Measurements from ENCODE around the gene RHBDF2.
"Not testable (repeated sequence)": the region's sequence is repeated elsewhere in the genome, so short reads cannot be mapped to it uniquely, and the experiment has no call there.

Gene RHBDF2

DNA sequence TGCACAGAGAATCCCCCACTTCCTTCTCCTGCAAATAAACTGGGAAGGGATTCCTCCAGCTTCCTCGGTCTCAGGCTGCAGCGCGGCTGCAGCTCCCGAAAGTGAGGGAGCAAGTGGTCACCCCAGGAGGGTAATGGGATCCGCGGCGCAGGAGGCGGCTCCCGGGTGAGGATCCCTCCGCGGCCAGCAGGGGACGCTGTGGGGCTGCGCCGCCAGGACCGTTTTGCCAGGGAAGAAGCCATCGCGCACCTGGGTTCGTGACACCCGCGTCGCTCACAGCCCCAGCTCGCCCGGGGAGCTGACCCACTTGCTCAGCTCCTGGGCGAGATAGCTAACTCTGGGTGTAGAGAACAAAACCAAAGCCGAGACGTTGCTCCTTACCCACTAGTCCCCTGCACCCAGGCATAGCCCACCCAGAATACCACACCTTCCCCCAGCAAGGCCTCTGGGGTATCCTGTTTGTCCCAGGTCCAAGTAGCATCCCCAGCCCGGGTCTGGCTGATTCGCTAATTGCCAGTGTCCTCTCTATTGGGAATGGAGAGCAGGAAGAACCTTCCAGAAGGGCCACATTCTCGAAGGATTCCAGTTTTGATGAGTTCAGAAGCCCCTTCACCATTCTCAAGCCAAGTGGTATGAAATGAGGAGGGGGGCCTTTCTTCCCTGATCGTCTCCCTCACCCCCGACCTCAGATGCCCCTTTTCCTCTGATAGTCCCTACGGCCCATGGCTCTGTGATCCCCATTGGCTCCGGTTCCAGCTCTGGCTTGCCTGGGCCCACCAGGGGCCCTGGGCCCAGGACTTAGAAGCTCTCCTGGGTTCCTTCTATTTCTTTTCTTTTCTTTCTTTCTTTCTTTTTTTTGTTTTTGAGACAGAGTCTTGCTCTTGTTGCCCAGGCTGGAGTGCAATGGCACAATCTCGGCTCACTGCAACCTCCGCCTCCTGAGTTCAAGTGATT lies 22.1 kb upstream of the RHBDF2 start:
- DNase-seq, result peak; percentile 56 to 86 (median 72)

GRCh38 chr17:76521683-76522082 lies 20.5 kb upstream of the RHBDF2 start:
- DNase-seq, result not testable (repeated sequence)

GRCh38 chr17:76521262-76521661 lies 20.0 kb upstream of the RHBDF2 start:
- DNase-seq, result no peak

GRCh38 chr17:76519048-76519966 lies 18.1 kb upstream of the RHBDF2 start:
- no peak for DNase-seq

- no peak for DNase-seq
Measured at GRCh38 chr17:76517638-76518038, 16.4 kb upstream of the RHBDF2 start.

- peak; percentile 67 to 93 (median 82) for DNase-seq
Measured at GRCh38 chr17:76515274-76515949, 14.2 kb upstream of the RHBDF2 start.

GRCh38 chr17:76514355-76514754 lies 13.1 kb upstream of the RHBDF2 start:
- not testable (repeated sequence) for DNase-seq

GRCh38 chr17:76513306-76513692 lies 12.1 kb upstream of the RHBDF2 start:
- no peak for DNase-seq

- no peak for DNase-seq
Measured at GRCh38 chr17:76512366-76513305, 11.4 kb upstream of the RHBDF2 start.

DNA sequence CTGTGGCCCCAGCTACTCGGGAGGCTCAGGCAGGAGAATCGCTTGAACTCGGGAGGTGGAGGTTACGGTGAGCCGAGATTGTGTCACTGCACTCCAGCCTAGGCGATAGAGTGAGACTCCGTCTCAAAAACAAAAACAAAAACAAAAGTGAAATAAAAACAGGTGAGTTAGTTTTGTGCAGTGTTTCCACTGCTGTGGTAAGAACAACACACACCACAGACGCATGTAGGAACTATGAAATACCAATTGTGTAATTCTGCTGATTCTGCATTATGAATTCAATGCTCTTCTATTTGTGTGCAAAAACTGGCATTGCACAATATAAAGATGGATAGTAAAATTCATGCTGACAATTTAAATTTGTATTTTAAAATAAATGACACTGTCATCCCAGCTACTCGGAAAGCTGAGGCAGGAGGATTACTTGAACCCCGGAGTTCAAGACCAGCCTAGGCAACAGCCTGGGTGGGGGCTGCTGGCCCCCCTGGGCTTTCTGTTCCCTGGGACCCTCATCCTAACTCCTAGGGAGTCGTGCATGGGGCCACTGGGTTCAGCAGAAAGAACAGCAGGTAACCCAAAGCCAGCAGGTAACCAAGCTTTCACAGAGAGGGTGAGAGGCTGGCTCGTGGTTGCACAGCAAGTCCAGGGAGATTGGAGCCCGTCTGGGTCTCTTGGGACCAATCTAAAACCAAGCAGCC lies 10.6 kb upstream of the RHBDF2 start:
- no peak for DNase-seq

DNA sequence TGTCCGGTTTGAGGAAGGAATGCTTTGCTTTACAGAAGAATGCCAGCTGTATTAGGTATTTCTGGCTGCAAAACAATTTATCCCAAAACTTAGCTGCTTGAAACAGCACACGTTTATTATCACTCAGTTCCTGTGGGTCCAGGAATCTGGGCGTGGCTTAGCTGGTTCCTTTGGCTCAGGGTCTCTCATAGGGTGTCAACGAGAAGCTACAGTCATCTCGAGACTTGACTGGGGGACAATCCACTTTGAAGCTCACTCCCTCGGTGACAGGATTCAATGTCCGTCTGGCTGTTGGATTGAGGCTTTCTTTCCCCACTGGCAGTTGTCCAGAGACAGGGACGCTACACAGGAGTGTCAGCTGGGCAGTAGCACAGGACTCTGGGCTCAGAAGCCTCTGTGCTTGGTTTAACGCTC lies 9.6 kb upstream of the RHBDF2 start:
- no peak for DNase-seq

- not testable (repeated sequence) for DNase-seq
Measured at GRCh38 chr17:76508472-76509063, 7.3 kb upstream of the RHBDF2 start.

- peak; percentile 72 to 91 (median 86) for DNase-seq
Measured at GRCh38 chr17:76506408-76507345, 5.5 kb upstream of the RHBDF2 start.

DNA sequence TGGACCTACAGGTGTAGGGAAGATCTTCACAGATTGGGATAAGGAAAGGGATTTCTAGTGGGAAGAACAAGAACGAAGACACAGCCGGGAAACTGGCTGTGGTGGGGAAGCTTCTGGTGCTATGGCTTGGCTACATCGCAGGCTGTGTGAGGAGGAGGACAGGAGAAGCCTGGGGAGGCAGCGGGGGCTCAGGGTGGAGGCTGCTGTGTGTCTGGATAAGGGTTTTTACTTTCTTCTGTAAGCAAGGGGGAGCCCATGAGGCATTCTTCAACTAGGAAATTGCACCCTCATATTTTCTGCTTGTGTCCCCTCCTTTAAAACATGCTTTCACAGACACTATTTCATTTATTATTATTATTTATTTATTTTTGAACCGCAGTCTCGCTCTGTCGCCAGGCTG lies 2.9 kb upstream of the RHBDF2 start:
- DNase-seq, result no peak

DNA sequence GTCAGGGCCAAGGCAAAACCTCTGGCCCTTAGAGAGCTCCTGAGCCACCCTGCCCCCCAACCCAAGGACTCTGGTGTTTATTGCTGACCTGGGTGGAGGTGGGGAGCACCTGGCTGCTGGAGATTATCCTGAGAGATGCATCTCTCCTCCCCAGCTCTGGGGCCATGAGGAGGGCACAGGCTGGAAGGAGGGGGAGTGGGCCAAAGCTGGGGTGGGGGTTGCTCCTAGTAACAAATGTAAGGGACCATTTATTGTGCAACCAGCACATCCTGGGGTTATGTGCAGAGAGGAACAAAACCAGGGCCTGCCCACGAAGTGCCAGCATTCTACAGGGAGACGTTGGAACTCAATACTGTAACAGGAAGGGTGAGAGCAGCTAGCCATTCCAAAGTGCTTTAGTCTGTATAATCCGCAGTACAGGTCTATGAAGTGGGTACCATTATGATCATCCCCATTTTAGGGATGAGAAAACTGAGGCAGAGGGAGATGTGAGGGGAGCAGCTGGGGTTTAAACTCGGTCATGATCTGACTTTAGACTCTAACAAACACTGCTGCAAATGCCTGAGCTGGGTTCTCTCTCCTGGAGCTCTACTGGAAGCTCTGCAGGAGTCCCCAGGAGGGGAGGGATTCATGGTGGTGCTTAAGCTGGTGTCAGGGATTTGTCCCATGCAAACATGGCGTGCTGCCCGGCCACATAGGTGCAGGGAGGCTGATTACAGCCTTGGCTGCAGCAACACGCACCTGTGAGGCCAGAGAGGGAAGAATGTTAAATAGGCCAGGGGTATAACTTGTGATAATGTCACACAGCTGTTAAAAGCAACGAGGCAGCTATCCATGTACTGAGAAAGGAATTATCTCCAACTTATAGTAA lies 1.4 kb upstream of the RHBDF2 start:
- no peak for DNase-seq

- DNase-seq, result no peak
Measured at GRCh38 chr17:76501827-76502307, 644 bp upstream of the RHBDF2 start.

- DNase-seq, result no peak
Measured at GRCh38 chr17:76500747-76501017, 541 bp downstream of the RHBDF2 start.

DNA sequence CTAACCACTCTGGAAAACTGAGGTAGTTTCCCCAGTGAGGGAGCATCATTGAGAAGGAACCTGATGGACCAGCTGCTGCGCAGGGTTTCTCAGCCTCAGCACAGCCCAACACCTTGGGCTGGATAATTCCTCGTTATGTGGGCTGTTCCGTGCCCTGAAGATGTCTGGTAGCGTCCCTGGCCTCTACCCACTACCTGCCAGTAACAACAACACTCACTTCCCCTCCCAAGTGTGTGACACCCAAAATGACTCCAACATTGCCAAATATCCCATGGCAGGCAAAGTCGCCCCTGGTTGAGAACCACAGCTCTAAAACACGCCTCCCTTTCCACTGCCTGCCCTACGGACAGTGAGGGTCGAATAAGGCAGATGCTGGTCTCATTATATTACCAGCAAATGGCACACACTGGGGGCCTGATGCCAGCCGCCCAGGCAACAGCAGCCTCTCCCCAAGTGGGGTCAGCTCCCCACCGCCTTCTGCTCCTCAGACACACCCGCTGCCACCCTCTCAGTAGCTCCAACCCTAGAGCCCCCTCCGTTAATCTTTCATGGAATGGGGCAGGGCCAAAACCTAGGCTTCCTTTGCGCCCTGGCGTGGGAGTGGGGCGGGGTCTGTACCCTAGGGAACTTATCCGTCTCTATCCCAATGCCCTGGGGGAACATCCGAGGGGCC lies 1.0 kb downstream of the RHBDF2 start:
- DNase-seq, result no peak

All from stimulated activated naive CD4-positive, alpha-beta T cell (primary cell).